HG03139 (cell line): ENCODE measurements around the gene RBBP8NL.

ENCODE experiments used
- ATAC-seq: cut with Tn5 transposase; IDR thresholded peaks from one replicate; pipeline ENCODE4 v1.9.1; 2021; ENCODE audit not compliant: unreplicated experiment

RBBP8NL gene

GRCh38 chr20:62422636-62423325 is 4.6 kb downstream of the RBBP8NL start:
- no peak for ATAC-seq

- ATAC-seq: no peak
Observed at GRCh38 chr20:62421716-62421990, 5.7 kb downstream of the RBBP8NL start.

GRCh38 chr20:62420846-62421715 is 6.3 kb downstream of the RBBP8NL start:
- ATAC-seq: no peak

GRCh38 chr20:62419759-62420158 is 7.6 kb downstream of the RBBP8NL start:
- ATAC-seq: no peak

- no peak for ATAC-seq
Observed at GRCh38 chr20:62418709-62419487, 8.4 kb downstream of the RBBP8NL start.

DNA sequence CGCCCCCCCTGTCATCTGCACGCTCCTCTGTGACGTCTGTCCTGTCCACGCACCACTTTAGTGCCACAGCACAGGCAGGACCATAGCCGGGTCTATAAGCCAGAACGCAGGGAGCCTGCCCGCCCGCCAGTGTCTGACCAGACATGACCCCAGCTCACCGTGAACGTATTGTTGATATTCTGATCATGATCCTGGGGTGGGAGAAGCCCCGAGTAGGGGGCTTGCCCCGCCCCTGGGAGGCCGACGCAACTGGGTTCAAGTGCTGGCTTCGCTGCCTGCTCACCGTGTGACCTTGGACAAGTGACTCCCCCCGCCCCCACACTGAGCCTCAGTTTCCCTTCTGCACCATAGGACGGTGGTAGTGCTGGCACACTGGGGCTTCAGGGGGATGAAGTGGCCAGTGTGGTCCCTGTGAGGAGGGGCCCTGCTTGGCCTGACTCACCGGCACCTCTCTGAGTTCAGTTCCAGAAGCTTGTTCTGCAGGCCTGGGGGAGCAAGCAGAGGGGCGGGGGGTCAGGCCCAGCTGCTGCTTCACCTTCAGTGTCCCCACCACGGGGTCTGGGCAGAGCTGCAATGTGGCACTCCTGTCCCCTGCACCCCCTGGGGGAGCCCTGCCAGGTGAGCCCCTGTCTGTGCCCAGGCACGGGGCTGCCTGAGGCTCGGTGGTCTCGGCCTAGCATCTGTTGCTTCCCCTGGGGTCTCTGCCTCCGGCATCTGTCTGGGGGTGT is 9.2 kb downstream of the RBBP8NL start:
- no peak for ATAC-seq

DNA sequence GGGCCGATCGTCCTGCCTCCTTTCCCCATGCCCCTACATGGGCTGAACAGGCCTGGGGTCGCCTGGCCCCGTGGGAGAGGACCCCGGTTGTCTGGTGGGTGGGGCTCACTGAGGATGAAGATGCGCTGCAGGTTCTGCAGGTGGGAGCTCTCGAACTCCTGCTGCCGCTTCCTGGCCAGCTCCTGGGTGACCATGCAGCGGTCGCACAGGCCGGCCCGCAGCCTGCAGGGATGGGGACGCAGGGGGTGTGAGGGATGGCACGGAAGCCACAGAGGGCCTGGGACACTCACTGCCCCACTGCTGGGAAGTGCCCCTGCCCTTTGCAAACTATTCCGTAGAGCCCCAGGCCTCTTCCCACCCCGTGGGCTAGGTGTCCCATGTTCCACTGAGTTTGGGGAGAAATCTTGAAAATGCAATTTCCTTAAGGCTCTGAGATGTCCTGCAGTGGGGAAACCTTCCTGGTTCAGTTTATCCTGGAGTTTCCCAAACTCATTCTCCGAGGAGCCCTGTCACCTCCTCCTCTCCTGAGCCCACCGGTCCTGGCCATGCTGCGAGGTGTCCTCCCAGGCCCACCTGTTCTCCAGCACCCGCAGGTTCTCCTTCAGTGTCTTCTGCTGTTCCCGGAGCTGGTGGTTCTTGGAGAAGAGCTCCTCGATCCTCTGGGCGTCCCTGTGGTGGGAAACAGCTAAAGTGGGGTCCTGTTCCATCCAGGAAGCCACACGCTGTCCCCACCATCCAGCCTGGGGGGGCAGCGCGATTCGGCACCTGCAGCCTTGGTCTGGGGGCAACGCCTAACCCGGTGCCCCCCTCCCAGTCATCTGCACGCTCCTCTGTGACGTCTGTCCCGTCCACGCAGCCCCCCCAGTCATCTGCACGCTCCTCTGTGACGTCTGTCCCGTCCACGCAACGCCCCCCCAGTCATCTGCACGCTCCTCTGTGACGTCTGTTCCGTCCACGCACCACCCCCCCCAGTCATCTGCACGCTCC is 10.4 kb downstream of the RBBP8NL start:
- no peak for ATAC-seq

DNA sequence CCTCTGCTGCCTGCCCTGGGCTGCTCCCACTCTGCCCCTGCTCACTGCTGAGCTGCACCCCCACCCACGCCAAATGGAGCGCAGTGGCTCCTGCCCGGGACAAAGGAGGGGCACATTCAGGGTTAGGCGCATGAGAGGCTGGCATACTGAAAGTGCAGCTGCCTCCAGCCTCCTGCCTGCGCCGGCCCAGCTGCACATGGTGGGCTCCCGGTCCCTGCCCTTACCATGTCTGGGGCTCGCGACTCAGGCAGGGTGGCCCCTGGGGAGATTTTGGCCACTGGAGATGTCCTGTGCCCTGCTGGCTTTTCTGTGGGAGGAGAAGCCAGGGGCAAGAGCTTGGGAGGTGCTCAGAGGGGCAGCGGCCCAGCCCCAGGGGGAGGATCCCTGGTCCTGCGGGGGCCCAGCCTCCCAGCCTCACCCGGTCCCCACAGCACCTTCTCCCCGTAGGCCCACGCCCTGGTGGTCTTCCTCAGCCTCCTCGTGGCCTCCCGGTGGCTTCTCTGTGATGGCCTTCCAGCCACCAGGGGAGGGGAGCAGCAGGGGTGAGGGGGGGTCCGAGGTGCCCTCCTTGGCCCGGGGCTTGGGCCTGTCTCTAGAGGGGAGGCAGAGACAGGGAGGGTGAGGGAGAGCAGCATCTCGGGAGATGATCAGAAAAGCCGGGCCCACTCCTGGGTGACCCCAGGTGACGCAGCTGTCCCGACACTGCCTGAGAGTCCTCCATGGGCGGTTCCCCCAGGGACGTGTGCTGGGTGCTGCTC is 11.8 kb downstream of the RBBP8NL start:
- ATAC-seq: no peak

DNA sequence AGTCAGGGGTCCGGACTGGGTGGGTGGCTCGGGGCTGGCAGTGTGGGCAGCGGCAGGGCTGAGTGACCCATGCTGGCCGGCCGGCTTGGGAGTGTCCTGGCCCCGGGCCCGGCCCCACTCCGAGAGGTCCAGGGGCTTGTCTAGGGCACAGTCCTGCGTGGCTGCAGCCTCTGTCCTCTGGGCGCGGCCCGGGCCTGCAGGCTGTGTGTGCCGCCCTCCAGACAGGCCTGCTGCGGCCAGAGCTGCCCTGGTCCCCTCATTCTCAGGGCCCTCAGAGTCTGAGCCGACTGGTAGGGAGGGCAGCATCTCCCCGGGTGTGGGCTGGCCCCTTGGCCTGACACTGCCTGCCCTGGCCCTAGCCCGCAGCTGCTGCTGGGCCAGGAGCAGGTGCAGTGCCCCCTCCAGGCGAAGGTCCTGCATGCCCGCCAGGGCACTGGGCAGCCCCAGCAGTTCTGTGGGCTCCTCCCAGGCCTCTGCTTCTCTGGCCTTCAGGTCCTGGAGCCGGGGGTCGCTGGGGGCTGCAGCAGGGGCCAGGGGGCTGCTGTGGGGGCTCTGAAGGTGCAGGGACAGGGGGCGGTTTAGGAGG is 13.3 kb downstream of the RBBP8NL start:
- ATAC-seq: no peak

GRCh38 chr20:62413025-62413570 is 14.2 kb downstream of the RBBP8NL start:
- no peak for ATAC-seq

DNA sequence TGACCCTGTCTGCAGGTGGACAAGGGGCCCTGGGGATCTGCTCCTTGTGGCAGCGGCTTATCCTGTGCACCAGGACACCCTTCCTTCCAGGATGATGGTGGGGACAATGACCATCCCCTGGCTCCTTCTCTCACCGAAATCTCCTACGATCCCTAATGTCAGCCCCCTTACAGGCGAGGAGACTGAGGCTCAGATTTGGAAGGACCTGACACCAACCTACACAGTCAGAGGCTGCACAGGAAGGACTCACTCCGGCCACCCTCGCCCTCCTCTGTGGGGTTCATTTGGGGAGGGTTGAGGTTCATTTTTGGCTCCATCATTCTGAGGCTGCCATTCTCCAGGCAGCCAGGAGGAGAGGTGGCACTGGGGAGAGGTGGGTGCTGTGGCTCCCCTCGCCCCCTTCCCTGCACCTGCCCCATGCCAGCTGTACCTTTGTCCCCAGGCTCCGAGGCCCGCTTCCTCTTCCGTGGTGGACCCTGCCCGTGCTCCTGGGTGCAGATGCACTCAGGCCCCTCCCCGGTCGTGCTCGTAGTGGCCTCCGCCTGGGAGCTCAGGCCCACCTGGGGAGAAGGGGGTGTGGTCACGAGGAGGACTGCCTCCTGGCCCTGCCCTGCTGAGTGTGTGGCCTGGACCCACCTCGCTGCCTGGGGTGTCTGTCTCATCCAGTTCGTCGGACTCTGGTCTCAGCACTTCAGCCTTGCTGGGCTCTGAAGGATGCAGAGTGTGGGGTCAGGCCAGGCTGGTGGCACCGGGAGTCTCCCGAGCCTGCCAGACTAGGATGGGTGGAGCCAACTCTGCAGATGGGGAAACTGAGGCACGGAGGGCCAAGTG is 14.9 kb downstream of the RBBP8NL start:
- no peak for ATAC-seq

DNA sequence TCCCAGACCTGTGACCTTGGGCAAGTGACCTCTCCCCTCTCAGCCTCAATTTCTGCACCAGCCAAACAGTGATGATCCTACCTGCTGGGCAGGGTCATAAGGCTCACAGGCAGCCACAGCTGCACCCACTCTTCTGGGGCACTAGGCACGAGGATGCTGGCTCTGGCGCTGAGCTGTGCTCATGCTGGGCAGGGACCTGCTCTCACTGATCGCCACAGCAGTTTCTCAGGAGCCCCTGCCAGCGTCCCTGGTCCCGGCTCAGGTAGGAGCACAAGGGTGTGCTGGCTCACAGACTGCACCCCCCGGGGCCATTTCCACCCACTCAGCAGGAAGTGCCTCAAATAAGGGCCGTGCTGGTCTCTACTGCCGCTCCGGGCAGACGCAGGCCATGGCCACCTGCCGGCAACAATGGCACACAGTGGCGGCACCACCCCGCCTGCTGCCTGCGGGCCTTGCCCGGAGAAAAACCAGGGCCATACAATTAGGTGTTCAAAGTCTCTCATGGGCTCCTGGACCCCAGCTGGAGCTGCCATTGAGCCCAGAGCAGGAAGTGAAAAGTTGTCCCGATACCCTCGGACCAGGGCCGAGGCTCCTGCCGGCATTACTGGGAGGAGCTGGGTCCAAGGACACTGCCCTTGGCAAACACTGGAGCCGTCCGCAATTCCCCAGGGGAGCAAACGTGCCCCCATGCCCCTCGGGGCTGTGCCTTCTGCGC is 15.7 kb downstream of the RBBP8NL start:
- ATAC-seq: no peak

DNA sequence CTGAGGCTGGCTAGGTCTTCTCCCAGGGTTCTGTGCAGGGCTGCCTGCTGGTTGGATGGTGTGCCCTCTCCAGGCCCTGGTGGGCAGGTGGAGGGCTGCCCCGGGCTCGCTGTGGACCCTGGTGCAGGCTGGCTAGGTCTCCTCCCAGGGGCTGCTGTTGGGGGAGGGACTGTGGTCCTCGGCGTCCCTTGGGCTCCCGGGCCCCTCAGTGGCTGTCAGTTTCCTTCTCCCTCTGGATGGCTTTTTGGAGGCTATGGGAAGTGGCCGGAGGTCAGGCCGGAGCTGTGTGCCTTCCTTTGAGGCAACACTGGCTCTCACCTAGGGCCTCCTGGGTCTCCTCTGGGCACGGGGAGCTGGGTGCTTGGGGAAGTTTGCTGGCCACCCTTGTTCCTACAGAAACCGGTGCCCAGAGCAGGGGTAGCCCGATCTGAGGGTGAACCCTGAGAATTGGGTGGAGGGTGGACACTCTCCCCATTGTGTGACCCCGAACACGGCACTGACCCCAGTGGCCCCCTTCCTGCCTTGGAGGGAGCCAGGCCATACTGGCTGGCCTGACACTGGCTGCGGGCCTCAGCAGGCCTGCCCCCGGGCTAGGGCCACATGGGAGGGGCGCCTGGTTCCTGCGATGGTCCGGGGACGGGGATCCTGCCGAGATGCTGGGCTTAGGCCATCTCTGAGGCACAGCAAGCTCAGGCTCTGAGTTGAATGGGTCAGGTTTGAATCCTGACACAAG is 16.4 kb downstream of the RBBP8NL start:
- no peak for ATAC-seq

DNA sequence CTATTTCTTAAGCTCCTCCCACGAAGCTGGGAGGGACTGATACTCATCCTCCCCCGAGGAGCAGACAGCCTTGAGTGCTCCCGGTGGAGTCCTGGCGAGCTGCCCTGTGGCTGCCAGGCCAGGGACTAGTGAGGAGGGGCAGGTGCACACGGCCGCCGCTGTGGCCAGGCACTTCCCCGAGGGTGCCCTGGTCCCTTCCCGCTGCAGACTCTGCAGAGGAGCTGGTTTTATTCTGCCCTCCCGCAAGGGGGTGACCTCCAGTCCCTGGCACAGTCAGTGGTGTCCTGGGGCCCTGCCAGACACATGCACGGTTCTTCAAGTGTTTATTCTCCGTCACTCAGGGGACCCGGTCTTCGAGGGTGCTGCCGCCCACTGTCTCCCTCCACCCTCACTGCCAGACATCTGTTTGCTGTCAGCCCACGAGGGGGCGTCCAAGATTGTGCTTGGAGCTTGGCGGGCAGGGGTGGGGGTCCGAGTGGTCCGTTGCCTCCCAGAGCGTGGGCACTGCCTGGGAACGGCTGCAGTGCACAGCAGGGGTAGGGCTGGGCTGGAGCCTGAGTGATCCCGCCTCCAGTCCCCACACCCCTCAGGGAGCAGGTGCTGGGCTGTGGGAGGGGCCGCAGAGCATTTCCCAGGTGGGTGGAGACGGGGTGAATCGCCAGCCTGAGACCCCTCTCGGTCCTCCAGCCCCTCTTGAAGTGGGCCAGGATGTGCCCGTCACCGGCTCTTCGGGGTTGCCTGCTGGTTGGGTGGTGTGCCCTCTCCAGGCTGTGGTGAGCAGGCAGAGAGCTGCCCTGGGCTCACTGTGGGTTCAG is 17.2 kb downstream of the RBBP8NL start:
- ATAC-seq: no peak

DNA sequence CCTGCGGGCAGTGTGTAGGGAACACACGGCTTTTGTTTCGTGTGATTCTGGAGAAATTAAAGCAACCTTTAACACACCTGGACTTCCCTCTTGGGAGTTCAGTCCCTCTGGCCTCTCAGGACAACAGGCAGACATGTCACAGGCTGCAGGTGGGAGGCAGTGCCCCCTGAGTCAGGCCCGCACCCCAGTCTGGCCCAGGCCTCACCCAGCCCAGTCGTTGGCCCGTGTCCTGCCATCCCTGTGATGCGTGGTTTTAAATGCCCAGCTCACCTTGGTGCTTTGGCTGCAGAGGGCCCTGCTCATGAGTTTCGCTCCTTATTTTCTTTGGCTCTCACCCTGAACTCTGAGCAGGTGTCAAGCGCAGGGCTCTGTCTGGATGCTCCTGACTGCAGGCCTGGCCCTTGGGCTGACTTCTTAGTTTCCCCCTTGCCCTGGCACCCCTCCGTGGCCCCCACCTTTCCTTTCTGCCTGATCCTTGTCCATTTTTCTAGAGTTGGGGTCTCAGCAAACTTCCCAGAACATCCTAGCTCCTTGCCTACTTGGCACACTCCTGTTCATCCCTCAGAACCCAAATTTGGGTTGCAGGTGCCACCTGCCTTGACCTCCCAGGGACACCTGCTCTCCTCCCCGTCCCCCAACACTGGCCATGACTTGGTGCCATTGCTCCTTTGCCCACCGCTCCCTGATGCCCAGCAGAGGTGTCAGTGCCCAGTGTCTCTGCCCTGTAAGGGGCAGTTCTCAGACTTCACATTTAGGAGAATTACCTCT is 18.1 kb downstream of the RBBP8NL start:
- no peak for ATAC-seq
